WTC11 (cell line): ENCODE data around the gene GPLD1. TPM values are rescaled to one million over a fixed set of nuclear protein-coding genes. Genes with fewer than 3 reads are reported as not detected.

ENCODE experiments used
- ATAC-seq: fragments of 200-7000 bp; cut with Tn5 transposase; 2 replicates; pipeline ENCODE4 v1.10.0; 2021; ENCODE audit warnings: mild to moderate bottlenecking, moderate library complexity
- CTCF ChIA-PET: fragments of 300-600 bp; sonication (Branson Sonifier 250); formaldehyde crosslinking; loops from one replicate; lab custom pipeline; 2021; ENCODE audit warnings: antibody characterized with exemption; lab: Charles Lee
- POLR2A ChIA-PET: fragments of 350-600 bp; sonication (Branson Sonifier 250); formaldehyde crosslinking; loops from one replicate; lab custom pipeline; 2021; ENCODE audit warnings: antibody characterized with exemption; lab: Charles Lee
- DNase-seq: peaks from one replicate; pipeline ENCODE4 v3.0.0; 2021; ENCODE audit warnings: low spot score
- H3K27ac Mint-ChIP-seq: 2 replicates; pipeline ENCODE4 v1.8.0; 2021; ENCODE audit warnings: mixed read lengths
- H3K27me3 Mint-ChIP-seq: 2 replicates; pipeline ENCODE4 v1.8.0; 2021; ENCODE audit warnings: low read depth, mild to moderate bottlenecking, moderate library complexity, mixed read lengths
- H3K36me3 Mint-ChIP-seq: 2 replicates; pipeline ENCODE4 v1.8.0; 2021; ENCODE audit warnings: mixed read lengths
- H3K4me1 Mint-ChIP-seq: 2 replicates; pipeline ENCODE4 v1.8.0; 2022; ENCODE audit warnings: mixed read lengths
- H3K4me3 Mint-ChIP-seq: 2 replicates; pipeline ENCODE4 v1.8.0; 2021; ENCODE audit warnings: mild to moderate bottlenecking, moderate library complexity, mixed read lengths
- H3K9me3 Mint-ChIP-seq: 2 replicates; pipeline ENCODE4 v1.8.0; 2021; ENCODE audit warnings: mixed read lengths
- EMX1 ChIP-seq: fragments of 250-450 bp; sonication (Bioruptor Pico); IDR thresholded peaks from 2 replicates; pipeline ENCODE4 v1.8.0; 2021; ENCODE audit warnings: mild to moderate bottlenecking
- GABPB1 ChIP-seq: sonication (generic); formaldehyde crosslinking; IDR thresholded peaks from 2 replicates; pipeline ENCODE4 v1.8.1; 2023; ENCODE audit warnings: mild to moderate bottlenecking, missing genetic modification reagents
- JUN ChIP-seq: sonication (generic); formaldehyde crosslinking; IDR thresholded peaks from 2 replicates; pipeline ENCODE4 v1.8.0; 2023; ENCODE audit warnings: mild to moderate bottlenecking, missing genetic modification reagents
- MXD4 ChIP-seq: fragments of 250-450 bp; sonication (Bioruptor Pico); IDR thresholded peaks from 2 replicates; pipeline ENCODE4 v1.8.0; 2021; ENCODE audit warnings: mild to moderate bottlenecking, moderate library complexity, borderline replicate concordance
- MYBL2 ChIP-seq: sonication (generic); formaldehyde crosslinking; IDR thresholded peaks from 2 replicates; pipeline ENCODE4 v1.8.1; 2023; ENCODE audit warnings: mild to moderate bottlenecking, moderate library complexity, missing genetic modification reagents
- NR2C2 ChIP-seq: sonication (generic); formaldehyde crosslinking; IDR thresholded peaks from 2 replicates; pipeline ENCODE4 v1.8.0; 2022; ENCODE audit warnings: mild to moderate bottlenecking, missing genetic modification reagents
- SMAD4 ChIP-seq: sonication (generic); formaldehyde crosslinking; IDR thresholded peaks from 2 replicates; pipeline ENCODE4 v1.8.0; 2022; ENCODE audit warnings: mild to moderate bottlenecking, missing genetic modification reagents
- SOX15 ChIP-seq: fragments of 250-450 bp; sonication (Bioruptor Pico); IDR thresholded peaks from 2 replicates; pipeline ENCODE4 v1.9.0; 2021; ENCODE audit warnings: mild to moderate bottlenecking
- TEAD1 ChIP-seq: sonication (generic); formaldehyde crosslinking; IDR thresholded peaks from 2 replicates; pipeline ENCODE4 v1.8.0; 2022; ENCODE audit warnings: mild to moderate bottlenecking, missing genetic modification reagents
- ZBTB21 ChIP-seq: sonication (generic); formaldehyde crosslinking; IDR thresholded peaks from 2 replicates; pipeline ENCODE4 v1.8.1; 2023; ENCODE audit warnings: mild to moderate bottlenecking, missing genetic modification reagents, borderline replicate concordance
- ZNF317 ChIP-seq: sonication (generic); formaldehyde crosslinking; IDR thresholded peaks from 2 replicates; pipeline ENCODE4 v1.8.1; 2023; ENCODE audit warnings: low read depth, mild to moderate bottlenecking, moderate library complexity, missing genetic modification reagents, borderline replicate concordance
- ZNF396 ChIP-seq: fragments of 250-450 bp; sonication (Bioruptor Pico); IDR thresholded peaks from 2 replicates; pipeline ENCODE4 v1.8.0; 2021; ENCODE audit warnings: mild to moderate bottlenecking, moderate library complexity, borderline replicate concordance
- ZNF416 ChIP-seq: fragments of 250-450 bp; sonication (Bioruptor Pico); IDR thresholded peaks from 2 replicates; pipeline ENCODE4 v1.9.0; 2021; ENCODE audit warnings: mild to moderate bottlenecking, inconsistent platforms
- total RNA-seq: library from RNA; stranded (reverse); gene quantifications from 3 replicates; pipeline ENCODE4 v1.2.3, GENCODE V29; 2021
- TF ChIP-seq, protein P1 (sequence below): sonication (generic); formaldehyde crosslinking; IDR thresholded peaks from 2 replicates; pipeline ENCODE4 v1.8.0; 2022; ENCODE audit warnings: missing genetic modification reagents
- TF ChIP-seq, protein P2 (sequence below): sonication (generic); formaldehyde crosslinking; IDR thresholded peaks from 2 replicates; pipeline ENCODE4 v1.8.0; 2022; ENCODE audit warnings: mild to moderate bottlenecking, missing genetic modification reagents
- TF ChIP-seq, protein P3 (sequence below): sonication (generic); formaldehyde crosslinking; IDR thresholded peaks from 2 replicates; pipeline ENCODE4 v1.8.0; 2023; ENCODE audit warnings: mild to moderate bottlenecking, missing genetic modification reagents
- TF ChIP-seq, protein P4 (sequence below): fragments of 200-600 bp; IDR thresholded peaks from 2 replicates; pipeline ENCODE4 v1.8.0; 2022; ENCODE audit warnings: antibody characterized with exemption
- TF ChIP-seq, protein P5 (sequence below): sonication (generic); formaldehyde crosslinking; IDR thresholded peaks from 2 replicates; pipeline ENCODE4 v1.8.1; 2023; ENCODE audit warnings: mild to moderate bottlenecking, missing genetic modification reagents

Gene GPLD1
- total RNA-seq, 1 experiment from 2014 or later: 8.4 TPM

DNA sequence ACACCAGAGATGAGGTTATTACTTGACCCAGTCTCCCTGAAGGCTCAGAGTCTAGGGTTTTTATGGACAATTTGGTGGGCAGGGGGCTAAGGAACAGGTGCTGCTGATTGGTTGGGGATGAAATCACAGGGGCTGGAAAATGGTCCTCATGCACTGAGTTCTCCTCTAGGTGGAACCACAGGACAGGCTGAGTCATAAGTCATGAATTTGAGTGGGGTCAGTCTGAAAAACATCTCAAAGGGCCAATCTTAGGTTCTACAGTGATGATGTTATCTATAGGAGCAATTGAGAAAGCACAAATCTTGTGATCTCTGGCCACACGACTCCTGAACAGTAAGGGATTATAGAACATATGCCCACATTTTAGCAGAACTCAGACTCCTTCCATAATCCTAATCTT lies 92.6 kb downstream of the GPLD1 start:
- no peaks in the 10 kb centered on the region; the same call in 1 of the 2 replicates for H3K27me3 Mint-ChIP-seq
- H3K4me1 Mint-ChIP-seq: peaks cover 35% of the 10 kb centered on the region
- H3K27ac Mint-ChIP-seq: no peak overlapping the region
- H3K9me3 Mint-ChIP-seq: peaks cover 38% of the 10 kb centered on the region
- DNase-seq (no peak), ATAC-seq (no peak)
- peaks cover 36% of the 10 kb centered on the region for H3K36me3 Mint-ChIP-seq
- no peak for TF ChIP-seq GABPB1 (CRISPR knock-in tag)
- no peak for TF ChIP-seq ZNF317
- TF ChIP-seq EMX1 (CRISPR knock-in tag): no peak
- TF ChIP-seq ZNF416 (CRISPR knock-in tag): no peak
- TF ChIP-seq, protein P1, sequence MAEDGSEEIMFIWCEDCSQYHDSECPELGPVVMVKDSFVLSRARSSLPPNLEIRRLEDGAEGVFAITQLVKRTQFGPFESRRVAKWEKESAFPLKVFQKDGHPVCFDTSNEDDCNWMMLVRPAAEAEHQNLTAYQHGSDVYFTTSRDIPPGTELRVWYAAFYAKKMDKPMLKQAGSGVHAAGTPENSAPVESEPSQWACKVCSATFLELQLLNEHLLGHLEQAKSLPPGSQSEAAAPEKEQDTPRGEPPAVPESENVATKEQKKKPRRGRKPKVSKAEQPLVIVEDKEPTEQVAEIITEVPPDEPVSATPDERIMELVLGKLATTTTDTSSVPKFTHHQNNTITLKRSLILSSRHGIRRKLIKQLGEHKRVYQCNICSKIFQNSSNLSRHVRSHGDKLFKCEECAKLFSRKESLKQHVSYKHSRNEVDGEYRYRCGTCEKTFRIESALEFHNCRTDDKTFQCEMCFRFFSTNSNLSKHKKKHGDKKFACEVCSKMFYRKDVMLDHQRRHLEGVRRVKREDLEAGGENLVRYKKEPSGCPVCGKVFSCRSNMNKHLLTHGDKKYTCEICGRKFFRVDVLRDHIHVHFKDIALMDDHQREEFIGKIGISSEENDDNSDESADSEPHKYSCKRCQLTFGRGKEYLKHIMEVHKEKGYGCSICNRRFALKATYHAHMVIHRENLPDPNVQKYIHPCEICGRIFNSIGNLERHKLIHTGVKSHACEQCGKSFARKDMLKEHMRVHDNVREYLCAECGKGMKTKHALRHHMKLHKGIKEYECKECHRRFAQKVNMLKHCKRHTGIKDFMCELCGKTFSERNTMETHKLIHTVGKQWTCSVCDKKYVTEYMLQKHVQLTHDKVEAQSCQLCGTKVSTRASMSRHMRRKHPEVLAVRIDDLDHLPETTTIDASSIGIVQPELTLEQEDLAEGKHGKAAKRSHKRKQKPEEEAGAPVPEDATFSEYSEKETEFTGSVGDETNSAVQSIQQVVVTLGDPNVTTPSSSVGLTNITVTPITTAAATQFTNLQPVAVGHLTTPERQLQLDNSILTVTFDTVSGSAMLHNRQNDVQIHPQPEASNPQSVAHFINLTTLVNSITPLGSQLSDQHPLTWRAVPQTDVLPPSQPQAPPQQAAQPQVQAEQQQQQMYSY: no peak
- H3K4me3 Mint-ChIP-seq: no peak overlapping the region
- CTCF ChIA-PET: no interaction called here
- POLR2A ChIA-PET: no interaction called here

DNA sequence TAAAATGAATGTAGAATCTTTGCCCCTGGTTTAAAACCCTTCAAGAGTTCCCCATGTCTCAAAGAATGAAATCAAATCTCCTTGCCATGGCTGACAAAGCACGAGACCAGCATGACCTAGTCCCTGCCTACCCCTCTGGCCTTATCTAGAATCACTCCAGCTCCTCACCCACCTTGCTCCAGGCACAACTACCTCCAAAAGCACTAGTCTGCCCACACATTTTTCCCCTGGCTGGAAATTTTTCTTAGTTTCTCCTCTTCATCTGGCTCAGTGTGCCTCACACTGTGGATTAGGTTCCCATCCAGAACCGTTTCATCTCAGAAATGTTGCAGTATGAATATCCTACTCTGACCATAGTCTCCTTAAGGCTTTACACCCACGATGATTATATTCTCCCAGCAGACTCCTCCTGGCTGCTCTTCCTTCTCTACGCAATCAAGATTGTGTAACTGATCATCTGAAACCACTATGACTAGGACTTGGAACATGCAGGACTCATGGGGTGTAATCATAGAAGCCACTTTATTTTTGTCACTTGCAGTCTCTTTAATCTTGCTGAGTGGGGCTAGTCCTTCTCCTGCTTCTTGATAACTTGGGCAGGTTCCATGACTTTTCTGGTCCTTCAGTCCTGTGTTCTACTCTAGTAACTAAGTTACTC lies 94.5 kb downstream of the GPLD1 start:
- CTCF ChIA-PET: no interaction called here
- no peaks in the 10 kb centered on the region; the same call in 1 of the 2 replicates for H3K27me3 Mint-ChIP-seq
- TF ChIP-seq MXD4 (CRISPR knock-in tag) (no peak), ZBTB21 (CRISPR knock-in tag) (no peak), NR2C2 (CRISPR knock-in tag) (no peak), TEAD1 (CRISPR knock-in tag) (no peak), JUN (CRISPR knock-in tag) (no peak), SMAD4 (CRISPR knock-in tag) (no peak), ZNF396 (no peak), MYBL2 (CRISPR knock-in tag) (no peak), SOX15 (CRISPR knock-in tag) (no peak), ZNF317 (no peak)
- TF ChIP-seq, protein P2, sequence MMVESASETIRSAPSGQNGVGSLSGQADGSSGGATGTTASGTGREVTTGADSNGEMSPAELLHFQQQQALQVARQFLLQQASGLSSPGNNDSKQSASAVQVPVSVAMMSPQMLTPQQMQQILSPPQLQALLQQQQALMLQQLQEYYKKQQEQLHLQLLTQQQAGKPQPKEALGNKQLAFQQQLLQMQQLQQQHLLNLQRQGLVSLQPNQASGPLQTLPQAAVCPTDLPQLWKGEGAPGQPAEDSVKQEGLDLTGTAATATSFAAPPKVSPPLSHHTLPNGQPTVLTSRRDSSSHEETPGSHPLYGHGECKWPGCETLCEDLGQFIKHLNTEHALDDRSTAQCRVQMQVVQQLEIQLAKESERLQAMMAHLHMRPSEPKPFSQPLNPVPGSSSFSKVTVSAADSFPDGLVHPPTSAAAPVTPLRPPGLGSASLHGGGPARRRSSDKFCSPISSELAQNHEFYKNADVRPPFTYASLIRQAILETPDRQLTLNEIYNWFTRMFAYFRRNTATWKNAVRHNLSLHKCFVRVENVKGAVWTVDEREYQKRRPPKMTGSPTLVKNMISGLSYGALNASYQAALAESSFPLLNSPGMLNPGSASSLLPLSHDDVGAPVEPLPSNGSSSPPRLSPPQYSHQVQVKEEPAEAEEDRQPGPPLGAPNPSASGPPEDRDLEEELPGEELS (CRISPR knock-in tag): no peak
- TF ChIP-seq, protein P3, sequence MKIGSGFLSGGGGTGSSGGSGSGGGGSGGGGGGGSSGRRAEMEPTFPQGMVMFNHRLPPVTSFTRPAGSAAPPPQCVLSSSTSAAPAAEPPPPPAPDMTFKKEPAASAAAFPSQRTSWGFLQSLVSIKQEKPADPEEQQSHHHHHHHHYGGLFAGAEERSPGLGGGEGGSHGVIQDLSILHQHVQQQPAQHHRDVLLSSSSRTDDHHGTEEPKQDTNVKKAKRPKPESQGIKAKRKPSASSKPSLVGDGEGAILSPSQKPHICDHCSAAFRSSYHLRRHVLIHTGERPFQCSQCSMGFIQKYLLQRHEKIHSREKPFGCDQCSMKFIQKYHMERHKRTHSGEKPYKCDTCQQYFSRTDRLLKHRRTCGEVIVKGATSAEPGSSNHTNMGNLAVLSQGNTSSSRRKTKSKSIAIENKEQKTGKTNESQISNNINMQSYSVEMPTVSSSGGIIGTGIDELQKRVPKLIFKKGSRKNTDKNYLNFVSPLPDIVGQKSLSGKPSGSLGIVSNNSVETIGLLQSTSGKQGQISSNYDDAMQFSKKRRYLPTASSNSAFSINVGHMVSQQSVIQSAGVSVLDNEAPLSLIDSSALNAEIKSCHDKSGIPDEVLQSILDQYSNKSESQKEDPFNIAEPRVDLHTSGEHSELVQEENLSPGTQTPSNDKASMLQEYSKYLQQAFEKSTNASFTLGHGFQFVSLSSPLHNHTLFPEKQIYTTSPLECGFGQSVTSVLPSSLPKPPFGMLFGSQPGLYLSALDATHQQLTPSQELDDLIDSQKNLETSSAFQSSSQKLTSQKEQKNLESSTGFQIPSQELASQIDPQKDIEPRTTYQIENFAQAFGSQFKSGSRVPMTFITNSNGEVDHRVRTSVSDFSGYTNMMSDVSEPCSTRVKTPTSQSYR (CRISPR knock-in tag): no peak
- TF ChIP-seq, protein P4, sequence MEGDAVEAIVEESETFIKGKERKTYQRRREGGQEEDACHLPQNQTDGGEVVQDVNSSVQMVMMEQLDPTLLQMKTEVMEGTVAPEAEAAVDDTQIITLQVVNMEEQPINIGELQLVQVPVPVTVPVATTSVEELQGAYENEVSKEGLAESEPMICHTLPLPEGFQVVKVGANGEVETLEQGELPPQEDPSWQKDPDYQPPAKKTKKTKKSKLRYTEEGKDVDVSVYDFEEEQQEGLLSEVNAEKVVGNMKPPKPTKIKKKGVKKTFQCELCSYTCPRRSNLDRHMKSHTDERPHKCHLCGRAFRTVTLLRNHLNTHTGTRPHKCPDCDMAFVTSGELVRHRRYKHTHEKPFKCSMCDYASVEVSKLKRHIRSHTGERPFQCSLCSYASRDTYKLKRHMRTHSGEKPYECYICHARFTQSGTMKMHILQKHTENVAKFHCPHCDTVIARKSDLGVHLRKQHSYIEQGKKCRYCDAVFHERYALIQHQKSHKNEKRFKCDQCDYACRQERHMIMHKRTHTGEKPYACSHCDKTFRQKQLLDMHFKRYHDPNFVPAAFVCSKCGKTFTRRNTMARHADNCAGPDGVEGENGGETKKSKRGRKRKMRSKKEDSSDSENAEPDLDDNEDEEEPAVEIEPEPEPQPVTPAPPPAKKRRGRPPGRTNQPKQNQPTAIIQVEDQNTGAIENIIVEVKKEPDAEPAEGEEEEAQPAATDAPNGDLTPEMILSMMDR: no peak
- TF ChIP-seq, protein P5, sequence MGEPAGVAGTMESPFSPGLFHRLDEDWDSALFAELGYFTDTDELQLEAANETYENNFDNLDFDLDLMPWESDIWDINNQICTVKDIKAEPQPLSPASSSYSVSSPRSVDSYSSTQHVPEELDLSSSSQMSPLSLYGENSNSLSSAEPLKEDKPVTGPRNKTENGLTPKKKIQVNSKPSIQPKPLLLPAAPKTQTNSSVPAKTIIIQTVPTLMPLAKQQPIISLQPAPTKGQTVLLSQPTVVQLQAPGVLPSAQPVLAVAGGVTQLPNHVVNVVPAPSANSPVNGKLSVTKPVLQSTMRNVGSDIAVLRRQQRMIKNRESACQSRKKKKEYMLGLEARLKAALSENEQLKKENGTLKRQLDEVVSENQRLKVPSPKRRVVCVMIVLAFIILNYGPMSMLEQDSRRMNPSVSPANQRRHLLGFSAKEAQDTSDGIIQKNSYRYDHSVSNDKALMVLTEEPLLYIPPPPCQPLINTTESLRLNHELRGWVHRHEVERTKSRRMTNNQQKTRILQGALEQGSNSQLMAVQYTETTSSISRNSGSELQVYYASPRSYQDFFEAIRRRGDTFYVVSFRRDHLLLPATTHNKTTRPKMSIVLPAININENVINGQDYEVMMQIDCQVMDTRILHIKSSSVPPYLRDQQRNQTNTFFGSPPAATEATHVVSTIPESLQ (CRISPR knock-in tag): no peak
- no peak overlapping the region for H3K27ac Mint-ChIP-seq
- ATAC-seq: no peak
- peaks cover 36% of the 10 kb centered on the region for H3K36me3 Mint-ChIP-seq
- H3K4me3 Mint-ChIP-seq: no peak overlapping the region
- no peak for DNase-seq
- H3K9me3 Mint-ChIP-seq: peaks cover 38% of the 10 kb centered on the region
- H3K4me1 Mint-ChIP-seq: peaks cover 16% of the 10 kb centered on the region
- POLR2A ChIA-PET: no interaction called here
